Measurements from ENCODE around the gene IRAK4. TPM values are rescaled to one million over a fixed set of nuclear protein-coding genes. Genes with fewer than 3 reads are reported as not detected.

Gene IRAK4
- total RNA-seq, 1 donor from 2014 or later: 33.2 TPM

- intact Hi-C loops (cut with micrococcal nuclease): loop anchor here (5.0 kb wide), 1 partner anchor 47 kb away; no protein-coding TSS in a partner anchor
These were observed 76.5 kb downstream of the IRAK4 start for GRCh38 chr12:43835264-43835655.

- intact Hi-C loops (cut with micrococcal nuclease): loop anchor here (1.0 to 5.0 kb wide), 3 partner anchors 30 to 77 kb away; partner anchors contain the start of gene TWF1
These were observed 77.1 kb downstream of the IRAK4 start, which contains the start of gene TMEM117 for GRCh38 chr12:43835656-43836474. Gene TMEM117 (plus strand): TSS chr12:43836081.

- intact Hi-C loops (cut with micrococcal nuclease): loop anchor here (1.0 to 5.0 kb wide), 3 partner anchors 30 to 77 kb away; partner anchors contain the start of gene TWF1
These were observed 77.8 kb downstream of the IRAK4 start for GRCh38 chr12:43836475-43836989.

Other genes with a start within 250 kb of the IRAK4 start
- not detected in 2 replicates for gene ADAMTS20, start 206.7 kb upstream of the IRAK4 start, total RNA-seq
- 21.3 and 23.6 TPM in 2 replicates for gene PUS7L, start 161 bp upstream of the IRAK4 start, total RNA-seq
- gene TWF1, start 47.4 kb downstream of the IRAK4 start, total RNA-seq: 28.6 and 32.2 TPM in 2 replicates
- gene TMEM117, start 77.1 kb downstream of the IRAK4 start, total RNA-seq: 0.52 and 0.75 TPM in 2 replicates